HG03442 (cell line): ENCODE measurements around the gene ZNF384.

Experiments used
- ATAC-seq: cut with Tn5 transposase; IDR thresholded peaks from one replicate; pipeline ENCODE4 v1.9.1; 2021; ENCODE audit warnings: mild to moderate bottlenecking, moderate library complexity; ENCODE audit not compliant: unreplicated experiment

Gene ZNF384

DNA sequence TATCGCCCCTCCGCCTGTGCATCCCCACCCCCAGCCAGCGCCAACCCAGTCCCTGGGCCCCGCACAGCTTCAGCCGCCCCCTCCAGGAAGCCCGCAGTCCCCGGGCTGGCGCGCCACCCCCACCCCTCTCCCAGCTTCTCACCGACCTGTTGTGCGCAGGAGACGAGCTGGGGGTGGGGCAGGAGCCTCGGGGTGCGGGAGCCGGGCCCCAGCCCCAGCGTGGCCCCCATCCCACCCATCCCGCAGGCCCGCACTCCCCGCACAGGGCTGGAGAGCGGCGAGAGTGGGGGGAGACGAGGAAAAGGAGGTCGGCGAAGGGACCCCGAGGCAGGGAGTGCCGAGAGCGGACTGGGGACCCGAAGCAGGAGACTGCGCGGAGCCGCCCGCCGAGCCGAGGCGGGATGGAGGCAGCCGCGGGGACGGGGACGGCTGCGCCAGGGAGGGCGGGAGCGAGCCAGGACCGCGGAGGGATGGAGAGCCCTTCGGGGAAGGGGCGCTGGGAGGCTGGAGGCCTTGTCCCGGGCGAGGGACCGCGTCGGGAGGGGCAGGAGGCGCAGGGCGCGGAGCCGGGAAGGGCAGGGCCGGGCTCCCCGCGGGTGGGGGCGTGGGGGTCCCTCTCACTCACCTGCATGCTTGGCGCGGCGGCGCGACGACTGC lies 10.9 kb upstream of the ZNF384 start:
- ATAC-seq, result no peak

DNA sequence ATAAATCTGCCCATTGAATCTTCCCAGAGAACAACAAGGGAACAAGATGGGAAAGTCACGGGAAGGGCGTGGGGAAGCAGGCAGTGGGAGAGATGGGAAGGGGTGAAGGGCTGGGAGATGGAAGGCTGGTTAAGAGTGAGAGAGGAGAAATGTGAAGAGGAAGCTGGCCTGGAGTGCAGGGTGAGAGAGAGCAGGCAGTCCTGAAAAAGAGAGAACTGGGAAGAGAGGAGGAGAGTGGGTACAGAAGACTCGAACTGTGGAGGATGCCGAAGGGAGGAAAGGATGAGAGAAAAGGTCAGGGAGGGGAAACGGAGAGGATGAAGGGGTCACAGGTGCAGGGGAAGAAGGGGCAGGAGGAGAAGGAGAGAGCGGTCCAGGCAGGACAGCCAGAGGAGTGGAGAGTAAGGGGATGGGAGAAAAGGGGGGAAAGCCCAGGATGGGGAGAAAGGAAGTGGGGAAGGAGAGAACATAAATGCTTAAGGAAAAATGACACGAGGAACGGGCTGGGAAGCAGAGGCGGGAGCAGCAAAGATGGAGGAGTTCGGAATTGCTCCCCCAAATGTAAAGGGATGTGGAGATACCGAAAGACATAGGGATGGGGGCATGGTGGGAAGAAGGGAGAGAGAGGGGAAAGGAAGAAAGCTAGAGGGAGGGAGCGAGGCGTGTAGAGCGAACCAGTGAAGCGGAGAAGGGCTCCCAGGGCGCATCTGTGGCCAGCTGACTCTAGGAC lies 10.2 kb upstream of the ZNF384 start:
- ATAC-seq, result no peak

- no peak for ATAC-seq
These were observed 9.3 kb upstream of the ZNF384 start for GRCh38 chr12:6698352-6699046.

GRCh38 chr12:6697584-6698351 lies 8.6 kb upstream of the ZNF384 start:
- no peak for ATAC-seq

GRCh38 chr12:6696690-6697583 lies 7.8 kb upstream of the ZNF384 start:
- ATAC-seq, result no peak

DNA sequence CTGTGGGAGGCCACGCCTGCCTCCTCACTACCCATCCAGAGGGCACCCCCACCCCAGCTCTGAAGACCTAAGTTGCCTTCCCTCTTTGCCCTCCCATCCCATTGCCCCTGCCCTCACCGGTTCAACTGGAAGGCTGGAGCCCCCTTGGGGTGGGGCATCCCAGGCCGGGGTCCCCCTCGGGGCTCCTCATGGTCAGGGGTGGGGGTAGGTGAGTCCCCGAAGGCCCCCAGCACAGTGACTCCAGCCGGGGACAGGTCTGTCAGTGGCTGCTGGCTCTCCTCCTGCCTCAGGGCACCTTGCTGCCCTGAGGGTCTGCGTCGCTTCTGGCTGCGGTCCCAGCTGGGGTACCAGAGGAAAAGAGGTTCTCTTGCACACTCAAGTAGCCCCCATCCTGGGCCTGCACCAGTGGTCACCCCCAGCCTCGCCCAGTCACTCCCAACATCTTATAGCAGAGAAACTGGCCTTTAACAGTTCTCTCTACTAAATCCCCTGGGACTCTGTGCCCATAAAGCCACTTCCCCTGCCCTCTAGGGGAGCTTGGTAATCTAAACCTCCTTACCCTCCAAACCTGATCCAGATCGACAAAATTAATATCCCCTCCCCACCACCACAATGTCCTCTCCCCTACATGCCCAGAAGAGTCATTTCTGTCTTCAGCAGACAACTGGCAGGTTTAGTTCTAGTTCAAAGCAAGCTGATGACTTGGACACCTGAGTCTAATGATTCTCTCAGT lies 6.3 kb upstream of the ZNF384 start:
- no peak for ATAC-seq

- ATAC-seq, result no peak
These were observed 5.5 kb upstream of the ZNF384 start for GRCh38 chr12:6694701-6695100.

GRCh38 chr12:6693832-6694355 lies 4.7 kb upstream of the ZNF384 start:
- no peak for ATAC-seq

DNA sequence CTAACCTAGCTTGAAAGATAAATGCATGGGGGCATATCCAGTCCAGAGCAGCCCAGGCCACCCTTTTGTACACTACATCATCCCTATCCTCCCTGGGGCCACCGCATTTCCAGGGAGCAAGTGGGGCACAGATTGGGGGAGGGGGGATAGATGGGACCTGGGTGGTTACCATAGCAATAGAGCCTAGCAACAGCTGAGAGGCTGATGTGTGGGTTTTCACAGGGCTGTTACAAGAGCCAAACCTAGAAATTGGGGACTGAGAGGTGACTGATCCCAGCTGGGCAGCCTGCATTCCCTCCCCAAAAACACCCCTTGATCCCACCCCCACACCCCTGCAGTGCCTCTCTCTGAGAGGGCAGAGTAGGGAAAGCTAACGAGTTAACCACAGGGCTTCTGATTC lies 3.7 kb upstream of the ZNF384 start:
- no peak for ATAC-seq

- ATAC-seq, result no peak
These were observed 2.3 kb upstream of the ZNF384 start for GRCh38 chr12:6691473-6691872.

- ATAC-seq, result no peak
These were observed 604 bp downstream of the ZNF384 start for GRCh38 chr12:6688543-6688998.

GRCh38 chr12:6685814-6686213 lies 3.4 kb downstream of the ZNF384 start:
- ATAC-seq, result no peak

- ATAC-seq, result no peak
These were observed 4.6 kb downstream of the ZNF384 start for GRCh38 chr12:6684609-6685008.

DNA sequence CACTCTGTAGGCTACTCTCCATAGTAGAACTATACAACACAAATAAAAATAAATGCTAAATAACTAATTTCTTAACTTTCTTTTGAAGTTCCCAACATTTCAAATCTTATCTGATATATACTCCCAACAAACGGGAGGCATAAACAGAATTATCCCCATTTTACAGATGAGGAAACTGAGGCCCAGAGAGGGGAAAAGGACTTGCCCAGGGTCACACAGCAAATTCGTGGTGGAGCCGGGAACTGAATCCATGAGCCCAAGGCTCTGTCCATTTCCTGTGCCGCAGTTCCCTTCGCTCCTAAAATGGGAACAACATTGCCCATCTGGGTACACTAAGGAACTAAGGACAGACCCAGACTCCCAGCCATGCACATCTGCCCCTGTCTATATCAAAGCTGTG lies 12.2 kb downstream of the ZNF384 start:
- no peak for ATAC-seq

GRCh38 chr12:6672143-6672542 lies 17.0 kb downstream of the ZNF384 start:
- no peak for ATAC-seq

GRCh38 chr12:6667559-6668210 lies 21.5 kb downstream of the ZNF384 start:
- no peak for ATAC-seq

- ATAC-seq, result no peak
These were observed 23.0 kb downstream of the ZNF384 start for GRCh38 chr12:6666211-6666610.

DNA sequence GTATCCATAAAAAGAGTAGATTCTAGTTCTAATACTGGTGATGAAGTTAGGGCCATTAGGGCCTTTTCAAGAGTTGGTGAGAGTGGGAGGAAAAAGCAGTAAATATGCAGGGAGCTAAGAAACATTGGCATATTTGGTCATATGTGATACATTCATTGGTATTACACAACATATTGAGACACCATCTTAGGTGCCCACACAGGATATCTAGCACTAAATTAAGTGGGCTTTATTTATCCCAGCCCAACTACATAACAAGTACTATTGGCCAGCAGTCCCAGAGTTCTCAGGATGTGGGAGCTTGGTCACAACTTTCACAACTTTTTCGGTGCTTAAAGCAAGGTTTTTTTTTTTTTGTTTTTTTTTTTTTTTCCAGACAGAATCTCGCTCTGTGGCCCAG lies 24.3 kb downstream of the ZNF384 start:
- no peak for ATAC-seq
